ENCODE data around the gene MTFR1L.
A peak's percentile ranks its signal among the peaks of the same experiment; 100 is the strongest.

Gene MTFR1L

GRCh38 chr1:25774206-25774803 is 45.4 kb upstream of the MTFR1L start:
- no peak overlapping the region for H3K4me3 ChIP-seq (ENCODE audit: low read depth, low read length)
- no peak for DNase-seq (ENCODE audit: low read depth)
- TF ChIP-seq CTCF (conservative IDR thresholded peaks at IDR 0.05; ENCODE audit: low read depth, low read length) = no peak

- TF ChIP-seq CTCF (conservative IDR thresholded peaks at IDR 0.05; ENCODE audit: low read depth, low read length) = no peak
- DNase-seq (ENCODE audit: low read depth) = no peak
- H3K4me3 ChIP-seq (ENCODE audit: low read depth, low read length) = no peak overlapping the region
Observed at GRCh38 chr1:25774921-25775771, 44.6 kb upstream of the MTFR1L start.

- TF ChIP-seq CTCF (conservative IDR thresholded peaks at IDR 0.05; ENCODE audit: low read depth, low read length) = no peak
- no peak overlapping the region for H3K4me3 ChIP-seq (ENCODE audit: low read depth, low read length)
- DNase-seq (ENCODE audit: low read depth) = no peak
Observed at GRCh38 chr1:25779388-25779787, 40.4 kb upstream of the MTFR1L start.

- H3K4me3 ChIP-seq (ENCODE audit: low read depth, low read length) = no peak overlapping the region
- no peak for TF ChIP-seq CTCF (conservative IDR thresholded peaks at IDR 0.05; ENCODE audit: low read depth, low read length)
- no peak for DNase-seq (ENCODE audit: low read depth)
Observed at GRCh38 chr1:25779894-25780293, 39.9 kb upstream of the MTFR1L start.

- peak; percentile 75 for DNase-seq (ENCODE audit: low read depth)
- H3K4me3 ChIP-seq (ENCODE audit: low read depth, low read length) = no peak overlapping the region
- TF ChIP-seq CTCF (conservative IDR thresholded peaks at IDR 0.05; ENCODE audit: low read depth, low read length) = no peak
Observed at GRCh38 chr1:25780318-25781129, 39.2 kb upstream of the MTFR1L start.

- no peak for TF ChIP-seq CTCF (conservative IDR thresholded peaks at IDR 0.05; ENCODE audit: low read depth, low read length)
Observed at GRCh38 chr1:25781130-25781433, 38.7 kb upstream of the MTFR1L start.

More at GRCh38 chr1:25781130-25781433, 38.7 kb upstream of the MTFR1L start:
- H3K4me3 ChIP-seq (ENCODE audit: low read depth, low read length) = no peak overlapping the region
- DNase-seq (ENCODE audit: low read depth) = no peak

Measured in choroid plexus epithelial cell (primary cell).